ENCODE data around the gene OSBPL6. TPM values are rescaled to one million over a fixed set of nuclear protein-coding genes. Genes with fewer than 3 reads are reported as not detected.

Gene OSBPL6
- total and polyA plus RNA-seq, 4 donors = 1.3 to 3.3 (median 2.2) TPM

GRCh38 chr2:178397002-178397605, 202.8 kb downstream of the OSBPL6 start:
- TF ChIP-seq CTCF (IDR thresholded peaks at IDR 0.05; ENCODE audit: low read depth, low read length, missing input control) (peak; percentile 54), RAD21 (IDR thresholded peaks at IDR 0.05) (peak; percentile 73 to 80)
- TF ChIP-seq, protein P1, sequence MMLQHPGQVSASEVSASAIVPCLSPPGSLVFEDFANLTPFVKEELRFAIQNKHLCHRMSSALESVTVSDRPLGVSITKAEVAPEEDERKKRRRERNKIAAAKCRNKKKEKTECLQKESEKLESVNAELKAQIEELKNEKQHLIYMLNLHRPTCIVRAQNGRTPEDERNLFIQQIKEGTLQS (IDR thresholded peaks at IDR 0.05) = no peak
- no peak for DNase-seq (ENCODE audit: low spot score)
- no peak overlapping the region for H3K27ac ChIP-seq (ENCODE audit: low read depth in 1 of 2, low read length in 2 of 2)
- no peaks in the 10 kb centered on the region for H3K4me1 ChIP-seq (ENCODE audit: control insufficient read depth in 4 of 4, insufficient read depth in 4 of 4, low read length in 3 of 4)
- H3K27me3 ChIP-seq (ENCODE audit: control insufficient read depth in 4 of 4, insufficient read depth in 4 of 4, low read length in 3 of 4) = no peaks in the 10 kb centered on the region
- H3K4me3 ChIP-seq (ENCODE audit: low read depth in 1 of 3, low read length in 3 of 3) = no peak overlapping the region
- WGBS = 25% methylated on average over 7 of the region's 7 CpGs
- no peaks in the 10 kb centered on the region for H3K9me3 ChIP-seq (ENCODE audit: control insufficient read depth in 4 of 4, low read length in 3 of 4)
- no peak overlapping the region for H3K9ac ChIP-seq (ENCODE audit: low read depth in 1 of 2, low read length in 2 of 2)
- peaks cover 0 to 7% (median 0%) of the 10 kb centered on the region in 4 donors for H3K36me3 ChIP-seq (ENCODE audit: control insufficient read depth in 4 of 4, insufficient read depth in 3 of 4, low read depth in 1 of 4, low read length in 3 of 4)

GRCh38 chr2:178401994-178402437, 207.7 kb downstream of the OSBPL6 start:
- H3K4me3 ChIP-seq (ENCODE audit: low read depth in 1 of 3, low read length in 3 of 3) = no peak overlapping the region
- no peaks in the 10 kb centered on the region for H3K27me3 ChIP-seq (ENCODE audit: control insufficient read depth in 4 of 4, insufficient read depth in 4 of 4, low read length in 3 of 4)
- H3K9me3 ChIP-seq (ENCODE audit: control insufficient read depth in 4 of 4, low read length in 3 of 4) = no peaks in the 10 kb centered on the region
- no peak overlapping the region for H3K27ac ChIP-seq (ENCODE audit: low read depth in 1 of 2, low read length in 2 of 2)
- H3K36me3 ChIP-seq (ENCODE audit: control insufficient read depth in 4 of 4, insufficient read depth in 3 of 4, low read depth in 1 of 4, low read length in 3 of 4) = no peaks in the 10 kb centered on the region
- DNase-seq (ENCODE audit: low spot score) = no peak
- 72% methylated on average over 6 of the region's 6 CpGs for WGBS
- no peak overlapping the region for H3K9ac ChIP-seq (ENCODE audit: low read depth in 1 of 2, low read length in 2 of 2)
- H3K4me1 ChIP-seq (ENCODE audit: control insufficient read depth in 4 of 4, insufficient read depth in 4 of 4, low read length in 3 of 4) = no peaks in the 10 kb centered on the region
- TF ChIP-seq HNF4A (conservative IDR thresholded peaks at IDR 0.05) (no peak), EGR1 (IDR thresholded peaks at IDR 0.05; ENCODE audit: low read depth in 2 of 2) (no peak), RXRA (IDR thresholded peaks at IDR 0.05) (no peak), ZBTB33 (IDR thresholded peaks at IDR 0.05) (no peak), FOXA1 (IDR thresholded peaks at IDR 0.05) (no peak), TAF1 (conservative IDR thresholded peaks at IDR 0.05) (no peak), JUND (IDR thresholded peaks at IDR 0.05) (no peak), GABPA (IDR thresholded peaks at IDR 0.05 in 1 of 2, conservative IDR thresholded peaks at IDR 0.05 in 1 of 2) (no peak)
- TF ChIP-seq, protein P1 (IDR thresholded peaks at IDR 0.05) = no peak

DNA sequence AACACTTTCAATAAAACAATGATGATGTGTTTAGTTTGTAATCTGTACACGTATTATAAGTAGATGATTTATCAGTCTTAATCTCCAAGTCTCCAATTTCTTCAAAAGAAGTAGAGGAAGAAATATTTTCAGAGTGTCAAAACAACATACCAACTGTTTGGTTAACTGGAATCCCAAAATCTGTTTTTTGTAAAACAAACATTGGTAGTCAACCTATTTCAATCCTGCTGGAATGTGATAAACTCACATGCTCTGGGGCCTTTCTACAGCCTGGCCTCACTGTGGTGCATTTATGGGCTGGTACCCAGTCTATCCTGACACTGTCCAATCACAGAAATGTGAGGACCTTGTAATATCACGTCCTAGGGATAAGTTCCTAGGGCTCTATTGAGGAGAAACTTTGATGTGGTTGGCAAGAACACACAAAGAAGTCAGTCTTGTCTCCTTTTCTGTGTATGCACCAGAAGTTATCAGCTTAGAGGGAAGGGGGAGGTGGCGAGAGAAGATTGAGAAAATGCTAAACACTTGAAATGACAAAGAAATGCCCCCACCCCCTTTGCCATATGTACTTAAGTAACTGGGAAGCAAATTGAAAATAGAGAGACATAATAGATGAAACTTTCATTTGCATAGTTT, 209.5 kb downstream of the OSBPL6 start:
- H3K36me3 ChIP-seq (ENCODE audit: control insufficient read depth in 4 of 4, insufficient read depth in 3 of 4, low read depth in 1 of 4, low read length in 3 of 4) = no peaks in the 10 kb centered on the region
- no peak overlapping the region for H3K27ac ChIP-seq (ENCODE audit: low read depth in 1 of 2, low read length in 2 of 2)
- no peak overlapping the region for H3K9ac ChIP-seq (ENCODE audit: low read depth in 1 of 2, low read length in 2 of 2)
- H3K27me3 ChIP-seq (ENCODE audit: control insufficient read depth in 4 of 4, insufficient read depth in 4 of 4, low read length in 3 of 4) = no peaks in the 10 kb centered on the region
- no peak for TF ChIP-seq YY1 (IDR thresholded peaks at IDR 0.05)
- no peak for DNase-seq (ENCODE audit: low spot score)
- 72% methylated on average over 3 of the region's 3 CpGs for WGBS
- H3K4me3 ChIP-seq (ENCODE audit: low read depth in 1 of 3, low read length in 3 of 3) = no peak overlapping the region
- H3K4me1 ChIP-seq (ENCODE audit: control insufficient read depth in 4 of 4, insufficient read depth in 4 of 4, low read length in 3 of 4) = no peaks in the 10 kb centered on the region
- no peaks in the 10 kb centered on the region for H3K9me3 ChIP-seq (ENCODE audit: control insufficient read depth in 4 of 4, low read length in 3 of 4)

Measured in liver (tissue), 9 donors.